Measurements from ENCODE around the gene NFKBIE. TPM values are rescaled to one million over a fixed set of nuclear protein-coding genes. Genes with fewer than 3 reads are reported as not detected.

NFKBIE gene
- total RNA-seq, 1 donor from 2014 or later, result 11.1 TPM

DNA sequence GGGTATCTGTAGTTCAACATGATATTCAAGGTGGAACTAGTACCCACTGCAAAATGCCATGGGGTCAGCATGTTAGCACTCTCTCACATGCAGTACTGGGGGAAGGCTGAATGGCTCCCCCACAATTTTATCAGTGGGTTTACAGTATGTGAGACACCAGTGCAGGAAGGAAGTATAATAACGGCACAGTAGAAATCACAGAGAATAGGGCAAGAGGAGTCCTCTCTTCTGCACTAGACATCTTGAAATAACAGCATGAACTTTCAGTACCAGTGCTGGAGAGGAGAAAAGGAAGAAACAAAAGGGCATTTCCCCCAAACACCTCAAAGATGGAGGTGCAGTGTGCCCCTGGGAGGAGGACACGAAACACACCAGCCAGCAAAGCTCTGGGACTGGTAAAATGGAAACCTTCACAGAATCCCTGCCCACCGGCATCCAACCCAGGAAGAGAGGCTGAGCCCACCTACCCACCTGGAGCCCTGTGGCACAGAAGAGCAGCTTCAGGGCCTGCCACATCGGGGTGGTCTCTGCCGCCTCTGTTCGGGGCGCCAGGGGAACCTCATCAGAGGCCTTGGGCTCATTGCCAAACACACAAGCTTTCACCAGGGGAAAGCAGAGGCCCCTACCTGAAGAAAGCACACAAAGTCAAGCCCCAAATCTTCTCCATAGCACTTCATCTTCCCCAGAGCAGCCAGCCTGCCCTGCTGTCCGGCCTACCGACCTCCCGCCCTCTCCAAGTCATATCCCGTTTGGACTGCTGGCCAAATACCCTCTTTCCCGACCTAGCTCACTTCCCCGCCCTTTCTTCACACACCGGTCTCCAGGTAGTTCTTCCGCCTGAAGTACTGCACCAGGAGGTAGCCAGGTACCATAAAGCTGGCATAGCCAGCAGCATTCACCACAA is 9.2 kb downstream of the NFKBIE start:
- Mint-ChIP-seq H3K27ac (ENCODE audit: unreplicated experiment) (peak overlapping the region; percentile 87), H3K27me3 (ENCODE audit: unreplicated experiment) (no peaks in the 10 kb centered on the region), H3K4me3 (ENCODE audit: unreplicated experiment) (peak overlapping the region; percentile 89), H3K9me3 (ENCODE audit: unreplicated experiment) (no peaks in the 10 kb centered on the region), H3K4me1 (ENCODE audit: unreplicated experiment) (peaks cover 50% of the 10 kb centered on the region), H3K36me3 (ENCODE audit: unreplicated experiment) (peaks cover 51% of the 10 kb centered on the region)
- TF ChIP-seq, protein P1, sequence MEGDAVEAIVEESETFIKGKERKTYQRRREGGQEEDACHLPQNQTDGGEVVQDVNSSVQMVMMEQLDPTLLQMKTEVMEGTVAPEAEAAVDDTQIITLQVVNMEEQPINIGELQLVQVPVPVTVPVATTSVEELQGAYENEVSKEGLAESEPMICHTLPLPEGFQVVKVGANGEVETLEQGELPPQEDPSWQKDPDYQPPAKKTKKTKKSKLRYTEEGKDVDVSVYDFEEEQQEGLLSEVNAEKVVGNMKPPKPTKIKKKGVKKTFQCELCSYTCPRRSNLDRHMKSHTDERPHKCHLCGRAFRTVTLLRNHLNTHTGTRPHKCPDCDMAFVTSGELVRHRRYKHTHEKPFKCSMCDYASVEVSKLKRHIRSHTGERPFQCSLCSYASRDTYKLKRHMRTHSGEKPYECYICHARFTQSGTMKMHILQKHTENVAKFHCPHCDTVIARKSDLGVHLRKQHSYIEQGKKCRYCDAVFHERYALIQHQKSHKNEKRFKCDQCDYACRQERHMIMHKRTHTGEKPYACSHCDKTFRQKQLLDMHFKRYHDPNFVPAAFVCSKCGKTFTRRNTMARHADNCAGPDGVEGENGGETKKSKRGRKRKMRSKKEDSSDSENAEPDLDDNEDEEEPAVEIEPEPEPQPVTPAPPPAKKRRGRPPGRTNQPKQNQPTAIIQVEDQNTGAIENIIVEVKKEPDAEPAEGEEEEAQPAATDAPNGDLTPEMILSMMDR (IDR thresholded peaks at IDR 0.05), result no peak
- no peak for DNase-seq (ENCODE audit: extremely low spot score, unreplicated experiment)

DNA sequence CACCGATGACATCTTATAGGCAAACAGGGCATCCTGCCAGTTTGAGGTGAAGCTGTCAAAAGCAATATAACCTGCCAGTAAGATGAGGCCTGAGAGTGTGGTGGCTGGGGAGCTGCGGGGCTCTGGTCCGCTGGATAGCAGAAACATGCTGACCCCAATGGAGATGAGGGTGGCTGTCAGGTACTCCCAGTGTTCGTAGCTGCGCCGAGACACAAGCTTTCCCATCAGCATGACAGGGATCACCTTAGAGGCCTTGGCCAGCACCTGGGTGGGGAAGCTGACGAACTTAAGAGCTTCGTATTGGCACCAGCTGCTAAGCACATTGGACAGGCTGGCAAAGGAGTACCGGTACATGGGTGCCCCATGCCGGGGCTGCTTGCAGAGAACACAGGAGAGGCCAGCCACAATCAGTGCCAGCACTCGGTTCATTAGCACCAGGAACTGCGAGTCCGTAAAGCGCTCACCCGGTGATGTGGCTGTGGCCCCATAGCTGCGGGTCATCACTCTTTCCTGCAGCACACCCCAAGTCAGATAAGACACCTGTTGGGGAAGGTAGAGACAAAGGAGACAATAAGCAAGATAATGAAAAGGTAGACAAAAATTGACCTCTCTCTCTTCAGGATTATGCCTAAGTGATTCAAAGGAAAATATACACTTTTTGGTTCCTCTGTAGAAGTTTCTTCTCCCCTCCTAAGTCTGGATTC is 10.1 kb downstream of the NFKBIE start:
- Mint-ChIP-seq H3K4me3 (ENCODE audit: unreplicated experiment) (peak overlapping the region; percentile 89), H3K4me1 (ENCODE audit: unreplicated experiment) (peaks cover 52% of the 10 kb centered on the region), H3K36me3 (ENCODE audit: unreplicated experiment) (peaks cover 56% of the 10 kb centered on the region), H3K27ac (ENCODE audit: unreplicated experiment) (peak overlapping the region; percentile 87), H3K9me3 (ENCODE audit: unreplicated experiment) (no peaks in the 10 kb centered on the region), H3K27me3 (ENCODE audit: unreplicated experiment) (no peaks in the 10 kb centered on the region)
- TF ChIP-seq, protein P1 (IDR thresholded peaks at IDR 0.05), result no peak
- DNase-seq (ENCODE audit: extremely low spot score, unreplicated experiment), result no peak

DNA sequence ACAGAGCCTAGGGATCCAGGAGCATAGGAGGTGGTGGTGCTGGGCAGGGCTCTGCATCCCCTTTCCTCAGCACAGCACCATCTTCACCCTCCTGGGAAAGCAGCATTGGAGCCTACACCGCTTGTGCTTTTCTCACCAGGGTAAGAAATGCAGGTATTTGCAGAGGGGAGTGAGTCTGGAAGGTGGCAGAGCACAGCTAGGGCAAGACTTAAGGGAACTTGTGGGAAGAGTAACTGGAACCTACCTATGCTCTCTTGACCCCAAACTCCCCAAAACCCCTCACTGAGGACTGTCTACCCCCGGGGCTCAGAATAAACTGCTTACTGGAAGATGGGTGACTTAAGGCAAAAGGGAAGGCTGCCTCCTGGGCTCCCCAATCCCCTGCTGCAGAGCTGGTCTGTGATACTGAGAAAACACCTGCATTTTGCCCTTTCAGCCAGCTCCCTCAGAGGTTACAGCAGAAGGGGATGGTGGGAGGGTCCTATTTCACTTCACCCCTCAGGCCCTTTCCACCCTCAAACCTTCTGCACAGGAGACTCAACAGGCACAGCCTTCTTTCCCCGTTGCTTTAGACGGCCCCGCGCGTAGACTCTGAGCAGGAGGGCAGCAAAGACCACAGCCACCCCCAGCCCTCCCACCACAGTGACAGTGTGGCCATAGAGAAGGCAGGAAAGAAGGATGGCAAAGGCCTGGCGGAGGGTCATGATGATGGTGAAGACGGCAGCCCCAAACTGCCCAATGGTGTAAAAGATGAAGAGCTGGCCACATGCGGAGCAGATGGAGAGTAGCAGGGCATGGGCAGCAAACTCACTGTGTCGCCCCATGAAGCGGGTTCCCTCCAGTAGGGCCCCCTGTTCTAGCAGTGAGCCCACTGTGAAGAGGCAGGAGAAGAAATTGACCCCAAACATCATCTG is 10.9 kb downstream of the NFKBIE start:
- H3K4me3 Mint-ChIP-seq (ENCODE audit: unreplicated experiment), result no peak overlapping the region

DNA sequence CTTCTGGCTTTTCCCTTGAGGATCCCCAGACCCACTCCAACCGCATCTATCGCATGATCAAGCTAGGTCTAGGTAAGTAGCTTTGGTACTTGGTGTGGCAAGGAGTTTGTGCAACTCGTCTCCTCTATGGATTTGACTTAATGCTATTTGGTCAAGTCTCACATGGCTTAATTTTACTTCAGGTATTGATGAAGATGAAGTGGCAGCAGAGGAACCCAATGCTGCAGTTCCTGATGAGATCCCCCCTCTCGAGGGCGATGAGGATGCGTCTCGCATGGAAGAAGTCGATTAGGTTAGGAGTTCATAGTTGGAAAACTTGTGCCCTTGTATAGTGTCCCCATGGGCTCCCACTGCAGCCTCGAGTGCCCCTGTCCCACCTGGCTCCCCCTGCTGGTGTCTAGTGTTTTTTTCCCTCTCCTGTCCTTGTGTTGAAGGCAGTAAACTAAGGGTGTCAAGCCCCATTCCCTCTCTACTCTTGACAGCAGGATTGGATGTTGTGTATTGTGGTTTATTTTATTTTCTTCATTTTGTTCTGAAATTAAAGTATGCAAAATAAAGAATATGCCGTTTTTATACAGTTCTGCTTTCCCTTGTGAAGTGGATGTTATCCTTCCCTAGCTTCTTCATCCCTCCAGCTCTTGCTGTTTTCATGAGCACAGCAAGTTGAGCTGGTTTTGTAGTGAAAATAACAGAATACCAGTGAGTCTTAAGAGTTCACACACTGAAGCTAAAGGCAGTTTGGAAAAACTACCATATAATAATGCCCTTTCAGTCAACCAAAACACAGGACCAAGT is 11.8 kb downstream of the NFKBIE start:
- Mint-ChIP-seq H3K27me3 (ENCODE audit: unreplicated experiment) (no peaks in the 10 kb centered on the region), H3K36me3 (ENCODE audit: unreplicated experiment) (peaks cover 62% of the 10 kb centered on the region), H3K9me3 (ENCODE audit: unreplicated experiment) (no peaks in the 10 kb centered on the region), H3K4me1 (ENCODE audit: unreplicated experiment) (peaks cover 67% of the 10 kb centered on the region), H3K4me3 (ENCODE audit: unreplicated experiment) (no peak overlapping the region), H3K27ac (ENCODE audit: unreplicated experiment) (peak overlapping the region; percentile 47)
- TF ChIP-seq, protein P1 (IDR thresholded peaks at IDR 0.05), result peak; percentile 59
- DNase-seq (ENCODE audit: extremely low spot score, unreplicated experiment), result no peak

More for the DNA sequence above, 10.9 kb downstream of the NFKBIE start:
- Mint-ChIP-seq H3K36me3 (ENCODE audit: unreplicated experiment) (peaks cover 61% of the 10 kb centered on the region), H3K9me3 (ENCODE audit: unreplicated experiment) (no peaks in the 10 kb centered on the region), H3K4me1 (ENCODE audit: unreplicated experiment) (peaks cover 59% of the 10 kb centered on the region), H3K27me3 (ENCODE audit: unreplicated experiment) (no peaks in the 10 kb centered on the region), H3K27ac (ENCODE audit: unreplicated experiment) (peak overlapping the region; percentile 42)
- DNase-seq (ENCODE audit: extremely low spot score, unreplicated experiment), result no peak
- TF ChIP-seq, protein P1 (IDR thresholded peaks at IDR 0.05), result no peak

All from osteocyte (in vitro differentiated cells).